Stimulated activated CD8-positive, alpha-beta memory T cell treated with anti-CD3 and anti-CD28 coated beads, Interleukin-15, amount 100 ng/mL, for 4 hours (primary cell): ENCODE measurements around the gene ZBTB7C.

Experiments used
- DNase-seq, 2 donors: peaks; one replicate each; pipeline ENCODE4 v3.0.0-alpha.2; 2020; ENCODE audit warnings: low read depth in 2 of 2

The ZBTB7C gene

DNA sequence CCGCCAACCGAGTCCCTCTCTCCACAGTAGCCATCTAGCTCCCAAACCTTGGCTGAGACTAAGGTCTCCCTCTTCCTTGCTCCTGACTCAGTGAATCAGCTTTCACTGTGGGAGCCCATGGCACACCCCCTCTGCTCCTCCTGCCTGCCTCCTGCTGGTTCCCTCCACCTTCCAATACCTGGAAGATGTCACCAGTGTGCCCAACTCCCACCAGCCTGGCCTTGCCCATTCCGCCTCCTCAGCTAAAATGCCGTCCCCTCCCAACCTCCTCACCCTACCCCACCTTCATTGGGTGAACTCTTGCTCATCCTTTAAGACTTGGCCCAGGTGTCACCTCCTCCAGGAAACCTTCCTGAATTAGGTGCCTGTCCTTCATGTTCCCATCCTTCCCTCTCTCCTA, 348.8 kb downstream of the ZBTB7C start:
- no peak for DNase-seq

DNA sequence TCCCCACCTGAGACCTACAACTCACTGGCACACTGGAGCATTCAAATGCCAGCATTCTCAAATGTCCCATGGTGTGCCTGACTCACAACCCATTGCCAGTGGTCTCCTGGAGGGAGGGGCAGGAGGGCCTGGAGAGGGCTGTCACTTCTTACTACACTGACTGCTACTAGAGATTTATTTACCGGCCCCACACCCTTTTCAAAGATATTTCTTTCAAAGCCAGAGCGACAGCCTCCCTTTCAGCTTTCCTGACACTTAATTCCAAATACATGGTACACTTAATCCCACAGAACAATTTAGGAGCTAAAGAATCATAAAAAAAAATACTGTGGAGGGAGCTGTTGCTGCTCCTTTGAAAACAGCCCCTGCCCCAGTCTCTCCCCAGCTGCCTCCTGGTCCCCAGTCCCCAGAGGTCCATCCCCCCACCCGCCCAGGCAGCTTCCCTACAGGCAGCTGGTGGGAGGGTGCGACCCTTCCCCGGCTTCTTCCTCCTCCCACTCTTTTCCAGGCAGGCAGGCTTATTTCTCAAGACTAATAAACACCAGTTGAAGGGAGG, 349.6 kb downstream of the ZBTB7C start:
- DNase-seq: no peak

DNA sequence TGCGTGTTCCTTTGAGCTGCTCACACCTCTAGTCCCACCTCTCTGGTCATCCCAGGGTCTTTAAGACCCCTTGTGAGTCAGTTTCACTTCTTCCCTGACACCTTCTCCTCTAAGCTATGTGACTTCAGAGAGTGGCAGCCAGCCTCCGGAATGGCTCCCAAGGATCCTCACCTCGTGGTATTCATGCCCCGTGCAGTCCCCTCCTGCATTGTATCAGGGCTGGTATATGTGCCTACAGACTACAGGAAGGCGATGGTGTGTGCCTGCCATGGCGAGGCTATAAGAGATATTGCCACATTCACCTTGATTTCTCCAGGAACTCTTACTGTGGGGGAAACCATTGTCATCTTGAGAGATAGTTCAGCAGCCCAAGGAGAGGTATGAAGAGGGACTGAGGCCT, 350.7 kb downstream of the ZBTB7C start:
- no peak for DNase-seq

DNA sequence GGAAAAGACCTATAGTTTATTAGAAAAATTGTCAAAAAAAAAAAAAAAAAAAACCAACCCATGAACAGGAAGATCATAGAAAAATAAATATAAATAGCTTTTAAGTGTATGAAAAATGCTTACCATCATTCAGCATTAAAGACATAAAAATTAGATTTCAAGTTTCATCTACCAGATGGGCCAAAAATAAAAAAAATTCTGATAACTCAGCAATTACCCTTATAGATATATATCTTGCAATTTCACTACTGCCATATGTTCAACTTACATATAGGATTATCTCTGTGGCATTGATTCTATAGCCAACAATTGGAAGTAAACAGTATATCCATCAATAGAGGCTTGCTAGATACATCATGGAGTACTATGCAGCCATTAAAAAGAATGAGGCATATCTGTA, 352.2 kb downstream of the ZBTB7C start:
- DNase-seq: no peak

DNA sequence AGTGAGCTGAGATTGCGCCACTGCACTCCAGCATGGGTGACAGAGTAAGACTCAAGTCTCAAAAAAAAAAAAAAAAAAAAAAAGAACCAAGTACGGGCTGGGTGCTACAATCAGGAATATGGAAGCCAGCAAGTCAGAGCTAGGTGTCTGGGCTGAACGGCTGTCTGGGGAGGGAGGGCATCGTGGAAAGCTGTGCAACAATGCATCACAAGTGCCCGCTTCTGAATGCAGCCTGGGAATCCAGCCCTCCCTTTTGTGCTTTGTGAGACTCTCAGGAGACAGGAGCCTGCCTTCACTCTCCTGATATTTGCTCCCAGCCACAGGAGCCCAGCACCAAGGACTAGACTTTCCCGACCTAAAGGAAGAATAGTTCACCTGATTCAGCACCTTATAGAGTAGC, 353.8 kb downstream of the ZBTB7C start:
- DNase-seq: no peak

DNA sequence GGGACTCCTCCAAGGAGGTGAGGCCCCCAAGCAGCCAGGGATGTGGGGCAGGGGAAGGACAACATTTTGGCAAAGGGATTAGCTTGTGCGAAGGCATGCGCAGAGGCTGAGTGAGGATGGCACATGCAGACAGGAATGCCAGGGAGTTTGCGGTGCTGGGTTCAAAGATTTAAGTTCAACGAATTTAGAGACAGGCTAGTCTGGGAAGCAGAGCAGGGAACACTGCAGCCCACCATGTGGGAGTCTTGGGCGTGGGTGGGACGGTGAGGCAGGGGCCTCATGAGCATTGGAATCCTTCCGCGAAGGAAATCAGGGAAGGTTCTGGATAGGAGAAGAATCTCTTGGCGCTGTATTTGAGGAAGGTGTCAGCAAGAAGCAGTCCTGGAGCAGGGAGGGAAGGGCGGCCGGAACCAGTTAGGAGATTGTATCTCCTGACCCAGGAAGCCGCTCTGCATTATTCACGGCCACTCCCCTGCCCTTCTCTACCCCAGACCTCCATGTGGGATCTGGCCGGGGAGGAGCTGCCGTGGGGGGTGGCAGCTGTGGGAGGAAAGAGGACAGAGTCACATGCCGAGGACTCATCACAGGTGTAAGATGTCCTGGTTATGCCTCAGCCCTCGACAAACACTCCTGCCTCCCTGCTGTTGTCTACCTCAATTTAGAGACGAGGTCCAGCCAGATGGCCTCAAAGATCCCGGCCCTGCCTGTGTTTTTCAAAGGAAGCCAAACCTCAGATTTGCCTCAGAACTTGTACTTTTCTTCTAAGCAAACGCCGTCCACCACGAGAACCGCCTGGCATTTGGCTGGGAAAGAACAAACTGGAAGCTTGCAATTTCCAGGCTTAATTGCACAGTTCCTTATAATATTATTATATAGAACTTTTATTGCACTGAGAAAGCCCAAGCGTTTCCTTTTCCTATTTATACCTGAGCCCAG, 355.0 kb downstream of the ZBTB7C start:
- no peak for DNase-seq

DNA sequence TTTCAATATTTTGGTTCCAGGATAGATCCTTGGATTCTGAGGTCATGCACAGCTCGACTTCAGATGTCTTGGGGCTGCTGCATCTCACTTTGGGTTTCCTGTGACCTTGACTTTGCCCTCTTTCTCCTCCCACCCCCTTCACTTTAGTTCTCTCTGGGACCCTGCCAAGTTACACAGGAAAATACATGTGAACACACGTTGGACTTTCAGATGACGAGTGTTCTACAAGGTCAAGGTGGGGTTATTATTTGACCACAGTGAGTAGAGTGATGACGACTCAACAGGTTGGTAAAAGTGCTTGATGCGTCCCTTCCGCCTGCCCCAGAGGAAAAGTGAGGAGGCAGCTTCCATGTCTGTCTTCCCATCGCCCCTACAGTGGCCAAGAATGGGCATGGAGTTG, 356.3 kb downstream of the ZBTB7C start:
- no peak for DNase-seq

DNA sequence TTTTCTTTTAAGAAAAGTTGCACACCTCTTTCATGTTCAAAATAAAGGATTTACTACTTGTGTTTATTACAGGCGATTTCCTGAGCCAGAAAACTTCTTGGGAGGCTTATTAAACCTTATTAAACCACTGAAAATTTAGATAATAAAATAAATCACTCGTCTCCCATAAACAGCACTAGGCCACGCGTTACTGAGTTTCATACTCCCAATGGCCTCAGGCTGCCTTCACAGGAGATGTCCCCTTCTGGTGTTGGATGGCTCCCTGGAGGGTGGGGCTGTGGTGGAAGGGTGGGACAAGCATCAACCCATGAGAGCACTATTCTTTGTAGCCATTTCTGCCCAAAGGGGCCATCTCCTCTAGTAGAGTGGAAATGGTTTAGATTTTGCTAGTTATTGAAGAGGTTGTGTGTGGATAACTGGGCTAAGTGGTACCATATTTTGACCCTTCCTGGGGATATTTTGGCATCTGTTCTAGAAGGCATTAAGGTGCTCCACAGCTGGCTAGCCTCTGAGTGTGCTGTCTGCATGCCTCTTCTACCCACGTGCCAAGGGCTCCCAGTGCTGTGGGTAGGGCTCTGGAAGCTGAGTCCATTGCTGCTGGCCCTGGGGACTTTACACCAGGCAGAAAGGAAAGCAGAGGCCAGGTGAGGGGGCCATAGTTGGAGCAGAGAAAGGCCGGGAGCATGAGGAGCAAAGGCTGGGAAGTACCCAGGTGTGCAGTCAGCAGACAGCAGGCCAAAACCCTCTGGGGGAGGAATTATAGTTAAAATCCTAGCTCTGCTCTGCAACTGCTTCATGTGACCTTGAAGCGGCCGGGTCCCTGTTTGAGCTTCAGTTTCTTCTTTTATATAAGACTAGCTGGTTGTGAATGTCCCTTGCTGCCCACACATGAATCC, 357.0 kb downstream of the ZBTB7C start:
- DNase-seq: no peak

DNA sequence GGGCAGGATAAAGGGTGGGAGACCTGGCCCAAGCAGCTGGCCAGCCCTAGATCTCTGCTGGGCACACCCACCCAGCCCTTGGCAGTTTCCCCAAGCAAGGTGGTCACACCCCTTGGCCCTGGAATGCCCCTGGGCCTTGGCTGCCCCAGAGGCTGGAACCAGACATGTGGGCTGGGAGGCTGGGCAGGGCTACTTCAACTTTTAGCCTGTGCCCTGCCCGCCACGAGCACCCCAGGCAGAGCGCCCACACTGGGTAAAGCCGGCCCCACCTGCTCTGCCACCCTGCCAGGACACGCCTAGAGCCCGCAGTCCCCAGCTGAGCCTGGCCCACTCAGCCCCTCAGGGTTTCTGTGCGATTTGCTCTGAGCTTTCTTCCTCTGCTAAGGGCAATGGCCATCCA, 359.0 kb downstream of the ZBTB7C start:
- DNase-seq: no peak

DNA sequence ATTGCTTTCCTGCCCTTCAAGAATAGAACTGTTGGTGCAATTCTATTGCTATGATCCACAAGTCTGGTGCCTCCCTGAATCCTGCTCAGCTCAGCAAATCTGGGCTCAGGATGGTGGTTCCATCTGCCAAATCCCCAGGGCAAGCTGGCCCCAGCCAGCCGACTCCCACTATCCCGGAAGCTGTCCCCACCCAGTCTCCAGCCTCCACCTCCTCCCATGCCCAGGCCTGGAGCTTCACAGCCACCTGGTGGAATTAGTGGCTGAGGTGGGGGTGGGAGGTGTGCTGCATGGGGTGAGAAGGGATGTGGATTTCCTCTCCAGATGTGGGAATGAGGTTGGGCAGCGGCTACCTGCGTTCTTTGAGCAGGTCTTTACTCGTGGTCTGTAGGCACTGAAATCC, 359.4 kb downstream of the ZBTB7C start:
- DNase-seq: no peak

DNA sequence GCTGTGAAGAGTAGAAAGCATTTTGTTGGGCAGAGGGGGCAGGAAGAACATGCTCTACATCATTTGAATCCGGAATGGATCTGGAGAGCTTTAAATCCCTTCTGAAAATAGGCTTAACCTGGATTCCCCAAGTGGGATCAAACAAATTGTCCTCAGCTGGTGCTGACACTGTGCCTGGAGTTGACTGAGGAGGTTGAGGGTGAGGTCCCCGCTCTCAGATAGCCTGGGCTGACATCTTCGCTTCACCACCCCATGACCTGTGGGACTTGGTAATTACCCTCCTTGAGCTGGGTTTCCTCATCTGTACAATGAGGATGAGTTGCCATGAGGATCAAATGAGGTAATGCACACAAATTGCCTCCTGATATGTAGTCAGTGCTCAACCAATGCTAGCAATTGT, 360.9 kb downstream of the ZBTB7C start:
- no peak for DNase-seq

DNA sequence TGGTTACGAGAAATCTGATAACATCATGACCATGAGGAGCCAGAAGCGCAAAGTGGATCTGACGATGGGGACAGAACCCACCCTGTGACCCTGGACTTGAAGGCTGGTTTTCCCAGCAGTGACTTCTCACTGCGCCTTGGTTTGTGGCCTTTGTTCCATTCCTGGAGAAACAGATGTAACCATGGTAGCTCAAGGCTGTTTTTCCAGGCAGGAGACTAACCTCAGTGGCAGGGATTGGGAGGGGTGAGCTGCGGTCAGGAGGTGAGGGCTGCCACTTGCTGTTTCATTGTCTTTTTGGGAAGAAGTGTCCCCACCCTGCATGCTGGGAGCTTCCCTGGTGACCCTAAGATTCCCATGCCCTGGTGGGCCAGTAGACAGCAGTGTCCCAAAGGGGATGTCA, 362.3 kb downstream of the ZBTB7C start:
- no peak for DNase-seq

DNA sequence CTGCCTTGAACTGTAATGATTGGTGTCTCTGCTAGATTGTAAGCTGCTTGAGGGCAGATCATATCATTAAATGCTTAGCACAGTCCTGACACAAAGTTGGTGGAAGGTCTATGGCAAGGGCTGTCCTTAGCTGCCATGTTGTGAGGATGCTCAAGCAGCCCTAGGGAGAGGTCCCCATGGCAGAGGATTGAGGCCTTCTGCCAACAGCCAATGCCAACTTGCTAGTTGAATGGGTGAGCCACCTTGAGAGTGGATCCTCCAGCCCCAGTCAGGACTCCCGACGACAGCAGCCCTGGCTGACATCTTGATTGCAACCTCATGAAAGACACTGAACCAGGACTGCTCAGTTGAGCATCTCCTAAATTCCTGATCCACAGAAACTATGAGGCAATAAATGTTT, 363.4 kb downstream of the ZBTB7C start:
- DNase-seq: no peak

DNA sequence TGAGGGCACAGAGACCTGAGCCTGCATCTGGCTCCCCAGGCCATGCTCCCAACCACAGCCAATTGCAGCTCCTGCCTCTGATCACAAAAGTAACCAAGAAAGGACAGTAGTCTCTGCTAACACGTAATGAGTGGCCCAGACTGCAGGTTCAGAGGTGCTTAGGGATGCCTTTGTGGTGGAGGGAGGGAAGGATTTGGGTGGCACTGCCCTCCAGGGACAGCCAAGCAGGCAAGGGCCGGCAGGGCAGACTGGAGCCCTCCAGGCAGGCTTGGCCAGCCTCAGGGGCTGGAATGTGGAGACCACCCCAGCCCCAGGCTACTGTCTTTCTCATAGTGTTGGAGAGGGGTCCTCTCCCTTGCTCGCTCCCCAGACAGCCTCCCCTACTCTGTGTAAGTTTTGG, 364.2 kb downstream of the ZBTB7C start:
- no peak for DNase-seq

DNA sequence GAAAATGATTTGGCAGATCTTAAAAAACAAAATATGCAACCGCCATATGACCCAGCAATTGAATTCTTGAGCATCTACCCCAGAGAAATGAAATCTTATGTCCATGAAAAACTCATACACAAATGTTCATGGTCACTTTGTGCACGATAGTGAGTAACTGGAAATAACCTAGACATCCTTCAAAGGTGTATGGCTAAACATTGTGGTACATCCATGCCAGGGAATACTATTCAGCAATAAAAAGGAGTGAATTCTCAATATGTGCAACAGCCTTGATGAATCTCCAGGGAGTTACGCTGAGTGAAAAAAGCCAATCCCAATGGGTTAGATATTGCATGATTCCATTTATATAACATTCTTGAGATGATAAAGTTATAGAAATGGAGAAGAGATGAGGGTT, 366.0 kb downstream of the ZBTB7C start:
- DNase-seq: no peak

DNA sequence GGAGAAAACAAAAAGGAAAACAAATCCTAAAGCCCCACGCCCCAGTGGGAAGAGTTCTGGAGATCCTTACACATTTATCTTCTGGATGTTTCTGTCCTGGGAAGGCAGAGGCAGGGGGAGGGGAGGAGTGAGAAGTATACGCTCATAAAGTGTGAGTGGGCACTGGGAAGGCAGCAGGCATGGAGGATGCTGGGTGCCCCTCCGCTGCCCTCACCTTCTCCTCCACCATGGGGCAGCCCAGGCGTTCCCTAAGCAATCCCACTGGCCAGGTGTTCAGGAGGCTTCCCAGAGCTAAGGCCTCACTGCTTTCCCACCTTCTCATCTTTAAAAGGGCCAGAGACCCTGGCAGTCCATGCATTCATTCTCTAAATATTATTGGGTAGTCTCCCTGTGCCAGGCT, 366.8 kb downstream of the ZBTB7C start:
- DNase-seq: no peak

DNA sequence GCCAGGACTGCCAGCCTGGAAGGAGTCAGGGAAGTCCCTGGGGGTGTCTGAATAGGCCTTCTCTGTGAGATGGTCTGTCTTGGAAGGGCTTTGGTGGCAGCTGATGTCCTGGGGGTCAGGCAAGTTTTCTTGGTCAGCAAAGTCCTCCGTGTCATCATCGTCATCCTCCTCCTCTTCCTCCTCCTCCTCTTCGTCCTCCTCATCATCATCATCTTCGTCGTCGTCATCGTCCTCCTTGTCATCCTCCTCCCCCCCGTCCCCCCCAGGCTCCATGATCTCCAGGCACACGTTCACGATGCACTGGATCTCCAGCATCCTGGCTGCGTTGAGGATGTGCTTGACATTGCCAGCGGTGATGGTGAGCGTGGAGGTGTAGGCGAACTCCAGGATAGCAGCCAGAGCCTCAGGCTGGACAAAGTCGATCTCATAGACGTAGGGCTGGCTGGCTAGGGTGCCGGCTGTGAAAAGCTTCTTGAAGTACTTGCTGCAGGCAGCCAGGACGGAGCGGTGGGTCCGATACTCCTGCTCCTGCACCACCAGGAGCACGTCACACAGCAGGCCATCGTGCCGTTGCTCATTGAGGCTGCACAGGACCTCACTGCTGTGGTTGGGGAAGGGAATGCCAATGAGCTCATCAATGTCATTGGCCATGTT, 368.6 kb downstream of the ZBTB7C start:
- no peak for DNase-seq

DNA sequence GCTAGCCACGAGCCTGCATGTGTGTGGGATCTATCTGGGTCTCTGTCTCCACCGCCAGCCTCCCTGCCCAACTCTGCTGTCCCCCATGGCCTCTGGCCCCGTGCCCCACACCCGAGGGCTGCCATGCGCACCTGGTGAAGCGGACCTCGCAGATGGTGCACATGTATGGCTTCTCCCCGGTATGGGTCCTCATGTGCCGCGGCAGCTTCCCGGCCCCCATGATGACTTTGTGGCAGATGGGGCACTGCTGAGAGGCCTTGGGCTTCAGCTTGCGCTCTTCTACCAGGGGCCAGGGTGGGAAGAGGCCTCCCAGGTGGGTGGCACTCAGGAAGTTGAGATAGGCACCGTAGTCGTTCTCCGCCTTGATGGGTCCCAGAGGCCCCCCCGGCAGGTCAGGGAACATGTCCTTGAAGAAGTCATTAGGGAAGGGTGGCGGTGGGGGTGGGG, 369.4 kb downstream of the ZBTB7C start:
- no peak for DNase-seq

DNA sequence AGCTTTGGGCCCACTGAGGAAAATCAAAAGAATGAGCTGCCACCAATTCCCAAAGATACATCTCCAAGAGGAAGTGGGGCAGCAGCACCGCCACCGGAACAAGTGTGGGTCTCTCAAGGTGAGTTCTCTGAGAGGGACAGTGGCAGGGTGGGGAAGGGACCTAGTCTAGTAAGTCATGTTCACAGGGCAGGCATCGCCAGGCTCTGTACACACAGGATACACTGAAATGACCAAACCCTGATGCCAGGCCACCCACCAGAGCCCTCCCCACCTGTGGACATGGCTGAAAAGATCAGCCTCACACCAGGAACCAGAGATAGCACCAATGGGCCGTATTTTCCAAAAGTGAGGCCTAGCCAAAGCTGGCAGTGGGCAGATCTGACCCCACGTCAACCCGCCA, 370.5 kb downstream of the ZBTB7C start:
- no peak for DNase-seq

DNA sequence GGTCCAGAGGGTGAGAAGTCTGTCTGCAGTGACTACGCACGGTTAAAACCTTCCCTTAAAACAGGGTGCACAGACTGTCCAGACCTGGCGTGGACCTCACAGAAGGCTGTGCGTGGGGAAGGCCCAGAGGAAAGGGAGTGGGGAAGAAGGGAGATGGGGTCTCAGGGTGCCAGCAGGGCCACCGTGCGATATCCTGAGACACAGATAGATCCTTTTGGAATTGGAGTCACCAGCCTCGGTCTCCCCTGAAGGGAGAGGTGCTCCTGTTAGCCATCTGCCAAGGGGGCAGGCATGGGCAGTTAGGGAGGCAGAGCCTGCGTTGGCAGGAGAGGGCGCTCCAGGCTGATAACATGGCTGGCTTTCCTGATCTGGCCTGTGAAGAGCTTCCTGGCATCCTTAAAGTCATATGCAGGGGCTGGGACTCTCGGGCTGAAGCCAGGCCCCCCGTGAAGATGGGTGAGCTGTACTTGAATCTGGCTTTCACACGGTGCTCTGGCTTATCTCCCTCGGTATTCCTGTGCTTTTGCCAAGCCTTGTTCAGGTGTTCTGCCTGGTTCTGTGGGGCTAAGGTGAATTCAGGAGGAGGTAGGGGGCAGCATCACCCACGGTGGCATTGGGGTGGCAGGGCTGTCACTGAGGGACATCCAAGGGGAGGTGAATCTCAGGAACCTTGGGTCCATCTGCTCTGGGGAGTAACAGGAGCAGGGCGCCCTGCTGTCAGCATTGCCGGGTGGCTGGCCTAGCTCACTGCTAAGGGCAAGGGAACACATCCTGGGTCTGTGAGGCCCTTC, 371.5 kb downstream of the ZBTB7C start:
- DNase-seq: no peak
